Lung microvascular endothelial cell (primary cell): ENCODE data around the gene WNT10A. TPM values are rescaled to one million over a fixed set of nuclear protein-coding genes. Genes with fewer than 3 reads are reported as not detected.
A peak's percentile ranks its signal among the peaks of the same experiment; 100 is the strongest.
"Not testable (repeated sequence)": the region's sequence is repeated elsewhere in the genome, so short reads cannot be mapped to it uniquely, and the experiment has no call there.

ENCODE experiments used
- DNase-seq, 2 donors: peaks; one replicate each; pipeline versions ENCODE4 v3.0.0 to v3.0.0-alpha.2; 2010; ENCODE audit warnings: low read depth in 2 of 2
- total RNA-seq: library from RNA; depleted of rRNA; stranded (reverse); fragments of >200 nt; gene quantifications from 2 replicates; pipeline ENCODE4 v1.2.1, GENCODE V29; 2014

The WNT10A gene
- total RNA-seq = not detected in 2 replicates

- no peak for DNase-seq
Measured at GRCh38 chr2:218880102-218880858, at the start of gene WNT10A. Gene WNT10A, plus strand, starts transcription at chr2:218880852. Its CDS starts 144 bp downstream, at chr2:218880996.

- no peak for DNase-seq
Measured at GRCh38 chr2:218831378-218831990, 49.2 kb upstream of the WNT10A start, which contains the start of gene PRKAG3. Gene PRKAG3, minus strand, starts transcription at chr2:218831803.

GRCh38 chr2:218832081-218832480 is 48.6 kb upstream of the WNT10A start:
- DNase-seq = no peak

- peak in 1 of 2 donors; percentile 53 for DNase-seq
Measured at GRCh38 chr2:218832520-218832919, 48.1 kb upstream of the WNT10A start.

- peak in 1 of 2 donors; percentile 7 for DNase-seq
Measured at GRCh38 chr2:218833023-218833609, 47.5 kb upstream of the WNT10A start.

GRCh38 chr2:218834685-218835084 is 46.0 kb upstream of the WNT10A start:
- DNase-seq = no peak

GRCh38 chr2:218837495-218837894 is 43.2 kb upstream of the WNT10A start:
- no peak for DNase-seq

GRCh38 chr2:218839430-218839829 is 41.2 kb upstream of the WNT10A start:
- DNase-seq = no peak

GRCh38 chr2:218839888-218840287 is 40.8 kb upstream of the WNT10A start:
- no peak for DNase-seq

- DNase-seq = not testable (repeated sequence)
Measured at GRCh38 chr2:218844334-218844733, 36.3 kb upstream of the WNT10A start.

- not testable (repeated sequence) for DNase-seq
Measured at GRCh38 chr2:218846963-218847362, 33.7 kb upstream of the WNT10A start.

- DNase-seq = no peak
Measured at GRCh38 chr2:218849721-218850120, 30.9 kb upstream of the WNT10A start.

- no peak for DNase-seq
Measured at GRCh38 chr2:218850796-218851195, 29.9 kb upstream of the WNT10A start.

- no peak for DNase-seq
Measured at GRCh38 chr2:218851286-218851685, 29.4 kb upstream of the WNT10A start.

GRCh38 chr2:218852911-218853667 is 27.6 kb upstream of the WNT10A start:
- peak; percentile 67 for DNase-seq

- peak in 1 of 2 donors; percentile 17 for DNase-seq
Measured at GRCh38 chr2:218853766-218854165, 26.9 kb upstream of the WNT10A start.

- DNase-seq = no peak
Measured at GRCh38 chr2:218854860-218855259, 25.8 kb upstream of the WNT10A start.

GRCh38 chr2:218855305-218856166 is 25.1 kb upstream of the WNT10A start:
- DNase-seq = no peak

- no peak for DNase-seq
Measured at GRCh38 chr2:218856167-218856895, 24.3 kb upstream of the WNT10A start.

GRCh38 chr2:218856896-218857243 is 23.8 kb upstream of the WNT10A start:
- no peak for DNase-seq
